PC-9 (cell line): ENCODE measurements around the gene STX17.
A peak's percentile ranks its signal among the peaks of the same experiment; 100 is the strongest.

Source experiments
- CTCF ChIP-seq: fragments of 200-600 bp; sonication (generic); conservative IDR thresholded peaks from 2 replicates; pipeline ENCODE4 v1.6.1; 2017; ENCODE audit warnings: mixed run types, antibody characterized with exemption, mild to moderate bottlenecking, moderate library complexity
- EZH2 ChIP-seq: fragments of 200-600 bp; sonication (generic); IDR thresholded peaks from 2 replicates; pipeline ENCODE4 v1.8.0; 2017; ENCODE audit warnings: antibody characterized with exemption, low read depth

GRCh38 chr9:100011062-100011681 lies 104.7 kb downstream of the STX17 start:
- TF ChIP-seq CTCF = peak; percentile 79
- TF ChIP-seq EZH2 = no peak
